Measurements from ENCODE around the gene SLC10A7.

SLC10A7 gene

GRCh38 chr4:146294776-146295175 lies 227.0 kb downstream of the SLC10A7 start:
- DNase-seq, result no peak

- no peak for DNase-seq
Observed at GRCh38 chr4:146292508-146292907, 229.2 kb downstream of the SLC10A7 start.

- no peak for DNase-seq
Observed at GRCh38 chr4:146291313-146291712, 230.4 kb downstream of the SLC10A7 start.

- DNase-seq, result no peak
Observed at GRCh38 chr4:146288193-146288592, 233.5 kb downstream of the SLC10A7 start.

- DNase-seq, result no peak
Observed at GRCh38 chr4:146285037-146285436, 236.7 kb downstream of the SLC10A7 start.

GRCh38 chr4:146283758-146284651 lies 237.7 kb downstream of the SLC10A7 start:
- no peak for DNase-seq

- DNase-seq, result no peak
Observed at GRCh38 chr4:146282657-146283056, 239.1 kb downstream of the SLC10A7 start.

- no peak for DNase-seq
Observed at GRCh38 chr4:146278986-146279385, 242.8 kb downstream of the SLC10A7 start.

- DNase-seq, result no peak
Observed at GRCh38 chr4:146275370-146275769, 246.4 kb downstream of the SLC10A7 start.

GRCh38 chr4:146274774-146275173 lies 247.0 kb downstream of the SLC10A7 start:
- DNase-seq, result no peak

- DNase-seq, result no peak
Observed at GRCh38 chr4:146273204-146273901, 248.4 kb downstream of the SLC10A7 start.

- DNase-seq, result no peak
Observed at GRCh38 chr4:146271466-146271865, 250.3 kb downstream of the SLC10A7 start.

- no peak for DNase-seq
Observed at GRCh38 chr4:146269228-146269653, 252.5 kb downstream of the SLC10A7 start.

- DNase-seq, result no peak
Observed at GRCh38 chr4:146267826-146268225, 253.9 kb downstream of the SLC10A7 start.

- no peak for DNase-seq
Observed at GRCh38 chr4:146265950-146266490, 255.7 kb downstream of the SLC10A7 start.

GRCh38 chr4:146263793-146264192 lies 257.9 kb downstream of the SLC10A7 start:
- DNase-seq, result no peak

GRCh38 chr4:146261041-146261440 lies 260.7 kb downstream of the SLC10A7 start:
- no peak for DNase-seq

GRCh38 chr4:146260521-146260920 lies 261.2 kb downstream of the SLC10A7 start:
- DNase-seq, result no peak

- no peak for DNase-seq
Observed at GRCh38 chr4:146257511-146257910, 264.2 kb downstream of the SLC10A7 start.

- no peak for DNase-seq
Observed at GRCh38 chr4:146256328-146256727, 265.4 kb downstream of the SLC10A7 start.

- no peak for DNase-seq
Observed at GRCh38 chr4:146255874-146256273, 265.9 kb downstream of the SLC10A7 start.

- DNase-seq, result no peak
Observed at GRCh38 chr4:146255463-146255862, 266.3 kb downstream of the SLC10A7 start.

- DNase-seq, result no peak
Observed at GRCh38 chr4:146252969-146253611, 268.6 kb downstream of the SLC10A7 start.

Data from activated CD8-positive, alpha-beta memory T cell treated with anti-CD3 and anti-CD28 coated beads, Interleukin-2, amount 50 U/mL, for 48 hours (primary cell).